ENCODE data around the gene NIBAN1. TPM values are rescaled to one million over a fixed set of nuclear protein-coding genes. Genes with fewer than 3 reads are reported as not detected.

The NIBAN1 gene
- polyA plus RNA-seq, 1 donor from 2014 or later, result 0.09 TPM

DNA sequence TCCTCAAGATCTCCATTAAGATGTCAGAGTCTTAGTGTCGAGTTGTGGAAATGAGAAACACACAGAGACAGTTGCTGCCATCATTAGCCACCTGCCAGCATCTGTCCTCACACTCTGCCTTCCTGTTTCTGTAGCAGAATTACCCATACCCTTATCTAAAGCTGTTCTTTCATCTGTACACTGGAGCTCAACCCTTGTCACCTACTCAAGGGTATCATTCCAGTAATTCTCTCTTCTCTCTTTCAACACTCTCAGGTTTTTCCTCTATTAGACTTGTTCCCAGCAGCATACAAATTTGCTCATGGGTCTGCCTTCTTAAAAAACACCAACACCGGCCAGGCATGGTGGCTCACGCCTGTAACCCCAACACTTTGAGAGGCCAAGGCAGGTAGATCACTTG is 43.7 kb upstream of the NIBAN1 start:
- Histone ChIP-seq H3K79me2 (replicated peaks; ENCODE audit: insufficient read depth, low read length) (no peaks in the 10 kb centered on the region), H3K4me3 (ENCODE audit: low read length) (no peak overlapping the region), H3K4me2 (ENCODE audit: low read length) (no peak overlapping the region), H3K9ac (ENCODE audit: low read length) (no peak overlapping the region), H3K36me3 (ENCODE audit: insufficient read depth, low read length) (no peaks in the 10 kb centered on the region), H3K27me3 (ENCODE audit: insufficient read depth, low read depth, low read length) (peaks cover 3% of the 10 kb centered on the region), H3K9me2 (ENCODE audit: insufficient read depth, low read length) (no peaks in the 10 kb centered on the region), H4K20me1 (ENCODE audit: insufficient read depth) (no peaks in the 10 kb centered on the region), H3F3A (ENCODE audit: insufficient read depth, low read length, poor library complexity, severe bottlenecking) (no peaks in the 10 kb centered on the region), H3K27ac (ENCODE audit: low read length) (no peak overlapping the region), H3K9me3 (ENCODE audit: low read length) (no peaks in the 10 kb centered on the region), H2AFZ (ENCODE audit: low read depth, low read length) (no peak overlapping the region)
- TF ChIP-seq RAD21 (conservative IDR thresholded peaks at IDR 0.05), result no peak
- no peak for TF ChIP-seq SMC3 (conservative IDR thresholded peaks at IDR 0.05; ENCODE audit: poor library complexity)
- TF ChIP-seq POLR2AphosphoS5 (IDR thresholded peaks at IDR 0.05), result no peak
- TF ChIP-seq REST (IDR thresholded peaks at IDR 0.05; ENCODE audit: borderline replicate concordance), result no peak
- no peak for TF ChIP-seq TAF1 (IDR thresholded peaks at IDR 0.05; ENCODE audit: low read depth)
- TF ChIP-seq, protein P1, sequence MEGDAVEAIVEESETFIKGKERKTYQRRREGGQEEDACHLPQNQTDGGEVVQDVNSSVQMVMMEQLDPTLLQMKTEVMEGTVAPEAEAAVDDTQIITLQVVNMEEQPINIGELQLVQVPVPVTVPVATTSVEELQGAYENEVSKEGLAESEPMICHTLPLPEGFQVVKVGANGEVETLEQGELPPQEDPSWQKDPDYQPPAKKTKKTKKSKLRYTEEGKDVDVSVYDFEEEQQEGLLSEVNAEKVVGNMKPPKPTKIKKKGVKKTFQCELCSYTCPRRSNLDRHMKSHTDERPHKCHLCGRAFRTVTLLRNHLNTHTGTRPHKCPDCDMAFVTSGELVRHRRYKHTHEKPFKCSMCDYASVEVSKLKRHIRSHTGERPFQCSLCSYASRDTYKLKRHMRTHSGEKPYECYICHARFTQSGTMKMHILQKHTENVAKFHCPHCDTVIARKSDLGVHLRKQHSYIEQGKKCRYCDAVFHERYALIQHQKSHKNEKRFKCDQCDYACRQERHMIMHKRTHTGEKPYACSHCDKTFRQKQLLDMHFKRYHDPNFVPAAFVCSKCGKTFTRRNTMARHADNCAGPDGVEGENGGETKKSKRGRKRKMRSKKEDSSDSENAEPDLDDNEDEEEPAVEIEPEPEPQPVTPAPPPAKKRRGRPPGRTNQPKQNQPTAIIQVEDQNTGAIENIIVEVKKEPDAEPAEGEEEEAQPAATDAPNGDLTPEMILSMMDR (IDR thresholded peaks at IDR 0.05; ENCODE audit: poor library complexity, severe bottlenecking), result no peak
- no peak for TF ChIP-seq MXI1 (conservative IDR thresholded peaks at IDR 0.05; ENCODE audit: poor library complexity, severe bottlenecking)
- TF ChIP-seq EP300 (conservative IDR thresholded peaks at IDR 0.05; ENCODE audit: poor library complexity, severe bottlenecking), result no peak
- no peak for TF ChIP-seq EZH2 (IDR thresholded peaks at IDR 0.05; ENCODE audit: borderline replicate concordance, insufficient read depth, low read length, poor library complexity, severe bottlenecking)

GRCh38 chr1:185017338-185017737 is 43.0 kb upstream of the NIBAN1 start:
- no peak for TF ChIP-seq SMC3 (conservative IDR thresholded peaks at IDR 0.05; ENCODE audit: poor library complexity)
- TF ChIP-seq POLR2AphosphoS5 (IDR thresholded peaks at IDR 0.05), result no peak
- TF ChIP-seq RAD21 (conservative IDR thresholded peaks at IDR 0.05), result no peak
- TF ChIP-seq EZH2 (IDR thresholded peaks at IDR 0.05; ENCODE audit: borderline replicate concordance, insufficient read depth, low read length, poor library complexity, severe bottlenecking), result no peak
- no peak for TF ChIP-seq MXI1 (conservative IDR thresholded peaks at IDR 0.05; ENCODE audit: poor library complexity, severe bottlenecking)
- TF ChIP-seq EP300 (conservative IDR thresholded peaks at IDR 0.05; ENCODE audit: poor library complexity, severe bottlenecking), result no peak
- no peak for TF ChIP-seq REST (IDR thresholded peaks at IDR 0.05; ENCODE audit: borderline replicate concordance)
- TF ChIP-seq, protein P1 (IDR thresholded peaks at IDR 0.05; ENCODE audit: poor library complexity, severe bottlenecking), result no peak

More at GRCh38 chr1:185017338-185017737, 43.0 kb upstream of the NIBAN1 start:
- Histone ChIP-seq H4K20me1 (ENCODE audit: insufficient read depth) (no peaks in the 10 kb centered on the region), H3K9me2 (ENCODE audit: insufficient read depth, low read length) (no peaks in the 10 kb centered on the region), H3K4me2 (ENCODE audit: low read length) (no peak overlapping the region), H3K9ac (ENCODE audit: low read length) (no peak overlapping the region), H3K4me3 (ENCODE audit: low read length) (no peak overlapping the region), H3F3A (ENCODE audit: insufficient read depth, low read length, poor library complexity, severe bottlenecking) (no peaks in the 10 kb centered on the region), H3K36me3 (ENCODE audit: insufficient read depth, low read length) (no peaks in the 10 kb centered on the region), H3K27ac (ENCODE audit: low read length) (no peak overlapping the region), H3K9me3 (ENCODE audit: low read length) (no peaks in the 10 kb centered on the region), H3K79me2 (replicated peaks; ENCODE audit: insufficient read depth, low read length) (no peaks in the 10 kb centered on the region), H2AFZ (ENCODE audit: low read depth, low read length) (no peak overlapping the region), H3K27me3 (ENCODE audit: insufficient read depth, low read depth, low read length) (peaks cover 3% of the 10 kb centered on the region)

All from neural cell (in vitro differentiated cells).